H9 (cell line): ENCODE measurements around the gene TRAF3IP1. TPM values are rescaled to one million over a fixed set of nuclear protein-coding genes. Genes with fewer than 3 reads are reported as not detected.
"Not testable (repeated sequence)": the region's sequence is repeated elsewhere in the genome, so short reads cannot be mapped to it uniquely, and the experiment has no call there.

Experiments used
- DNase-seq: peaks from one replicate; pipeline ENCODE4 v3.0.0-alpha.2; 2017
- H2AFZ ChIP-seq: one replicate; pipeline ENCODE4 v1.6.1; 2013; ENCODE audit warnings: mild to moderate bottlenecking, low read length, control low read depth, moderate library complexity
- H2AK5ac ChIP-seq: 2 replicates; pipeline ENCODE4 v1.6.1; 2013; ENCODE audit warnings: low read length, control low read depth, mixed read lengths; ENCODE audit not compliant: insufficient read length
- H2BK120ac ChIP-seq: one replicate; pipeline ENCODE4 v1.6.1; 2013; ENCODE audit warnings: low read depth, mild to moderate bottlenecking, low read length, control low read depth, inconsistent platforms; ENCODE audit not compliant: poor library complexity, severe bottlenecking
- H2BK12ac ChIP-seq: 2 replicates; pipeline ENCODE4 v1.6.1; 2013; ENCODE audit warnings: low read length, control low read depth, mixed read lengths, low read depth; ENCODE audit not compliant: insufficient read length
- H2BK15ac ChIP-seq: 2 replicates; pipeline ENCODE4 v1.6.1; 2013; ENCODE audit warnings: low read depth, low read length, control low read depth
- H2BK20ac ChIP-seq: one replicate; pipeline ENCODE4 v1.6.1; 2013; ENCODE audit warnings: low read depth, mild to moderate bottlenecking, low read length, control low read depth, inconsistent platforms; ENCODE audit not compliant: poor library complexity, severe bottlenecking
- H2BK5ac ChIP-seq: 2 replicates; pipeline ENCODE4 v1.6.1; 2013; ENCODE audit warnings: low read length, control low read depth, mixed read lengths; ENCODE audit not compliant: insufficient read length
- H3K14ac ChIP-seq: 2 replicates; pipeline ENCODE4 v1.6.1; 2013; ENCODE audit warnings: low read length, control low read depth; ENCODE audit not compliant: insufficient read depth
- H3K18ac ChIP-seq: 2 replicates; pipeline ENCODE4 v1.6.1; 2013; ENCODE audit warnings: low read depth, mild to moderate bottlenecking, mixed read lengths, low read length, control low read depth; ENCODE audit not compliant: insufficient read length
- H3K23ac ChIP-seq: 2 replicates; pipeline ENCODE4 v1.6.1; 2013; ENCODE audit warnings: low read length, control low read depth, mixed read lengths, low read depth; ENCODE audit not compliant: insufficient read length
- H3K23me2 ChIP-seq: 2 replicates; pipeline ENCODE4 v1.6.1; 2013; ENCODE audit warnings: low read depth, mild to moderate bottlenecking, mixed read lengths, low read length, control low read depth; ENCODE audit not compliant: insufficient read length, poor library complexity, severe bottlenecking
- H3K27ac ChIP-seq: 2 replicates; pipeline ENCODE4 v1.5.1; 2013; ENCODE audit warnings: low read length, control low read depth, mixed read lengths, low read depth; ENCODE audit not compliant: insufficient read length
- H3K27me3 ChIP-seq: 2 replicates; pipeline ENCODE4 v1.6.1; 2013; ENCODE audit warnings: low read length, control low read depth, inconsistent platforms; ENCODE audit not compliant: insufficient read depth
- H3K4ac ChIP-seq: 2 replicates; pipeline ENCODE4 v1.6.1; 2013; ENCODE audit warnings: low read depth, mild to moderate bottlenecking, control low read depth, inconsistent platforms, low read length, moderate library complexity
- H3K4me1 ChIP-seq: 2 replicates; pipeline ENCODE4 v1.6.1; 2013; ENCODE audit warnings: low read length, control low read depth, inconsistent platforms; ENCODE audit not compliant: insufficient read depth
- H3K4me2 ChIP-seq: 2 replicates; pipeline ENCODE4 v1.6.1; 2013; ENCODE audit warnings: low read length, control low read depth, mixed read lengths; ENCODE audit not compliant: insufficient read length, insufficient read depth
- H3K56ac ChIP-seq: 2 replicates; pipeline ENCODE4 v1.6.1; 2013; ENCODE audit warnings: low read depth, mild to moderate bottlenecking, mixed read lengths, low read length, control low read depth; ENCODE audit not compliant: insufficient read length
- H3K79me1 ChIP-seq: 2 replicates; pipeline ENCODE4 v1.6.1; 2013; ENCODE audit warnings: low read depth, mild to moderate bottlenecking, moderate library complexity, low read length, control low read depth, inconsistent platforms; ENCODE audit not compliant: insufficient read depth, poor library complexity, severe bottlenecking
- H3K79me2 ChIP-seq: 2 replicates; pipeline ENCODE4 v1.6.1; 2013; ENCODE audit warnings: low read length, control low read depth, inconsistent platforms; ENCODE audit not compliant: insufficient read depth
- H3K9ac ChIP-seq: 2 replicates; pipeline ENCODE4 v1.6.1; 2013; ENCODE audit warnings: low read length, control low read depth, mixed read lengths; ENCODE audit not compliant: insufficient read length; ENCODE audit errors: extremely low read depth
- H3K9me3 ChIP-seq: one replicate; pipeline ENCODE4 v1.6.1; 2013; ENCODE audit warnings: low read depth, low read length, inconsistent platforms; ENCODE audit not compliant: control insufficient read depth
- H3T11ph ChIP-seq: one replicate; pipeline ENCODE4 v1.6.1; 2013; ENCODE audit warnings: mild to moderate bottlenecking, low read length, control low read depth, inconsistent platforms
- H4K20me1 ChIP-seq: one replicate; pipeline ENCODE4 v1.6.1; 2013; ENCODE audit not compliant: control insufficient read depth, insufficient read length, insufficient read depth
- H4K5ac ChIP-seq: 2 replicates; pipeline ENCODE4 v1.6.1; 2013; ENCODE audit warnings: low read depth, mild to moderate bottlenecking, mixed read lengths, low read length, control low read depth; ENCODE audit not compliant: insufficient read length
- H4K8ac ChIP-seq: replicated peaks from 2 replicates; pipeline ENCODE4 v1.6.1; 2013; ENCODE audit warnings: low read length, control low read depth, mixed read lengths, low read depth; ENCODE audit not compliant: insufficient read length
- H4K91ac ChIP-seq: 2 replicates; pipeline ENCODE4 v1.6.1; 2013; ENCODE audit warnings: low read depth, mild to moderate bottlenecking, moderate library complexity, mixed read lengths, low read length, control low read depth; ENCODE audit not compliant: insufficient read length
- H3K27ac Mint-ChIP-seq, 3 experiments: 2 replicates in 2 of 3; 3 replicates in 1 of 3; pipeline ENCODE4 v1.8.0; 2020 to 2021; ENCODE audit warnings: mixed read lengths in 3 of 3, mild to moderate bottlenecking in 1 of 3, moderate library complexity in 1 of 3
- H3K27me3 Mint-ChIP-seq: 2 replicates; pipeline ENCODE4 v1.8.0; 2021; ENCODE audit warnings: low read depth, mild to moderate bottlenecking, moderate library complexity, mixed read lengths
- H3K36me3 Mint-ChIP-seq, 3 experiments: 2 replicates in 2 of 3; 3 replicates in 1 of 3; pipeline ENCODE4 v1.8.0; 2020 to 2021; ENCODE audit warnings: low read depth in 3 of 3, mixed read lengths in 3 of 3; ENCODE audit not compliant: insufficient read depth in 1 of 3
- H3K4me1 Mint-ChIP-seq, 2 experiments: 2 replicates each; pipeline ENCODE4 v1.8.0; 2020; ENCODE audit warnings: mixed read lengths in 2 of 2
- H3K4me3 Mint-ChIP-seq, 2 experiments: 2 replicates in 1 of 2; 3 replicates in 1 of 2; pipeline ENCODE4 v1.8.0; 2020 to 2021; ENCODE audit warnings: mild to moderate bottlenecking in 2 of 2, mixed read lengths in 2 of 2, moderate library complexity in 1 of 2
- H3K9me3 Mint-ChIP-seq, 2 experiments: 2 replicates in 1 of 2; 3 replicates in 1 of 2; pipeline ENCODE4 v1.8.0; 2020; ENCODE audit warnings: mild to moderate bottlenecking in 2 of 2, mixed read lengths in 2 of 2, moderate library complexity in 1 of 2
- WGBS: extraction: QIAGEN DNeasy Blood & Tissue Kit; methylation state at CpG from one replicate; pipeline ENCODE4 v1.1.7; 2013; ENCODE audit warnings: missing lambda C conversion rate, low lambda C conversion rate, mixed read lengths; ENCODE audit not compliant: insufficient read length; ENCODE audit errors: extremely low coverage; 5-methylcytosine and 5-hydroxymethylcytosine counted together
- total RNA-seq: library from RNA; stranded (reverse); gene quantifications from 2 replicates; pipeline ENCODE4 v1.2.1, GENCODE V29; 2021
- TF ChIP-seq, protein P1 (sequence below): fragments of 200-600 bp; sonication (generic); conservative IDR thresholded peaks from 3 replicates; pipeline ENCODE4 v1.8.0; 2021; ENCODE audit warnings: antibody characterized with exemption, mild to moderate bottlenecking

The TRAF3IP1 gene
- total RNA-seq, 1 experiment from 2014 or later: 16.4 TPM

DNA sequence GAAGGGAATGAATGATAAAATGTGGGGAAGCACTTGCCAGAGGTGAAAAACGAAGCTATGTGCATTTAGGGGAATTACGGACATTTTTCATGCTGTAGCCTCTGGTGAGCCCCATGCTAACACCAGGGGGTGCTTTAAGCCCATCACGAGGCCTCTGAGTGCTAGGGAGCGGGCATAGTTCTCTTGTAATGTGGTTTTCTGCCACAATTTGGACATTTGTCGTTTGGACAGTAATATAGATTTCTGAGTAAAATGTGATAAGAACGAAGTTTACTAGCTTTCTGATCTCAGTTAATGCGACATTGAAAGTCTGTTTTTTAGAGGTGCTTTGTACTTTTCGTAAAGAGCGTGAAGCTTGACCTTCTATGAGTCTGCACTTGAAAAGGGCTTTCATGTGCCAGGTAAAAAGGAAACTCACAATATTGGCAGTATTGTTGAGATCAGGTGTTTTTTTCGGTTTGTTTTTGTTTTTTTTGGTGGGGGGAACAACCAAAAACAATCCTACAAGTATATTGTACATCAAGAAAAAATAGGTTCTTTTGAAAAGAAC, 50.6 kb downstream of the TRAF3IP1 start:
- no peak for DNase-seq
- Histone ChIP-seq H4K8ac (no peak overlapping the region), H3K79me2 (no peaks in the 10 kb centered on the region), H3T11ph (no peak overlapping the region), H3K56ac (no peak overlapping the region), H2BK20ac (no peak overlapping the region), H3K4me2 (no peak overlapping the region), H3K4me1 (no peaks in the 10 kb centered on the region), H3K14ac (no peak overlapping the region), H2BK5ac (no peak overlapping the region), H3K4ac (no peak overlapping the region), H3K23me2 (no peaks in the 10 kb centered on the region), H4K5ac (no peak overlapping the region), H3K27ac (no peak overlapping the region), H4K91ac (no peak overlapping the region), H4K20me1 (no peaks in the 10 kb centered on the region), H3K9ac (no peak overlapping the region), H3K79me1 (no peaks in the 10 kb centered on the region), H3K9me3 (no peaks in the 10 kb centered on the region), H3K27me3 (no peaks in the 10 kb centered on the region), H2BK12ac (no peak overlapping the region), H2AFZ (no peak overlapping the region), H2BK120ac (no peak overlapping the region), H3K18ac (no peak overlapping the region), H3K23ac (no peak overlapping the region), H2AK5ac (no peak overlapping the region), H2BK15ac (no peak overlapping the region)
- Mint-ChIP-seq H3K27ac (peak overlapping the region in 1 of 3 experiments; percentile 67; a peak in 2 of 7 replicates), H3K4me1 (peaks cover 0 to 2% of the 10 kb centered on the region in 2 experiments; a peak in 2 of 4 replicates), H3K36me3 (peaks cover 0 to 5% (median 5%) of the 10 kb centered on the region in 3 experiments; a peak in 4 of 7 replicates), H3K9me3 (peaks cover 0 to 2% of the 10 kb centered on the region in 2 experiments; a peak in 3 of 5 replicates), H3K4me3 (no peak overlapping the region), H3K27me3 (no peaks in the 10 kb centered on the region)
- TF ChIP-seq, protein P1, sequence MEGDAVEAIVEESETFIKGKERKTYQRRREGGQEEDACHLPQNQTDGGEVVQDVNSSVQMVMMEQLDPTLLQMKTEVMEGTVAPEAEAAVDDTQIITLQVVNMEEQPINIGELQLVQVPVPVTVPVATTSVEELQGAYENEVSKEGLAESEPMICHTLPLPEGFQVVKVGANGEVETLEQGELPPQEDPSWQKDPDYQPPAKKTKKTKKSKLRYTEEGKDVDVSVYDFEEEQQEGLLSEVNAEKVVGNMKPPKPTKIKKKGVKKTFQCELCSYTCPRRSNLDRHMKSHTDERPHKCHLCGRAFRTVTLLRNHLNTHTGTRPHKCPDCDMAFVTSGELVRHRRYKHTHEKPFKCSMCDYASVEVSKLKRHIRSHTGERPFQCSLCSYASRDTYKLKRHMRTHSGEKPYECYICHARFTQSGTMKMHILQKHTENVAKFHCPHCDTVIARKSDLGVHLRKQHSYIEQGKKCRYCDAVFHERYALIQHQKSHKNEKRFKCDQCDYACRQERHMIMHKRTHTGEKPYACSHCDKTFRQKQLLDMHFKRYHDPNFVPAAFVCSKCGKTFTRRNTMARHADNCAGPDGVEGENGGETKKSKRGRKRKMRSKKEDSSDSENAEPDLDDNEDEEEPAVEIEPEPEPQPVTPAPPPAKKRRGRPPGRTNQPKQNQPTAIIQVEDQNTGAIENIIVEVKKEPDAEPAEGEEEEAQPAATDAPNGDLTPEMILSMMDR: peak; percentile 77
- no CpG with 5 or more reads among the region's 10 CpGs for WGBS

DNA sequence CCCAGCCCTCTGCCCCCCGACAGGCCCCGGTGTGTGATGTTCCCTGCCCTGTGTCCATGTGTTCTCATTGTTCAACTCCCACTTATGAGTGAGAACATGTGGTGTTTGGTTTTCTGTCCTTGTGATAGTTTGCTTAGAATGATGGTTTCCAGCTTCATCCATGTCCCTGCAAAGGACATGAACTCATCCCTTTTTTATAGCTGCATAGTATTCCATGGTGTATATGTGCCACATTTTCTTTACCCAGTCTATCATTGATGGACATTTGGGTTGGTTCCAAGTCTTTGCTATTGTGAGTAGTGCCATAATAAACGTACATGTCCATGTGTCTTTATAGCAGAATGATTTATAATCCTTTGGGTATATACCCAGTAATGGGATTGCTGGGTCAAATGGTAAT, 52.0 kb downstream of the TRAF3IP1 start:
- H3K27me3 ChIP-seq, H3K18ac ChIP-seq, H3K27ac ChIP-seq, H3K23me2 ChIP-seq, H3K9me3 Mint-ChIP-seq, H3K9ac ChIP-seq, H3K4me3 Mint-ChIP-seq, H3K56ac ChIP-seq, H2BK5ac ChIP-seq, H4K91ac ChIP-seq, H4K8ac ChIP-seq, H3K4me1 ChIP-seq, H3K79me2 ChIP-seq, H2BK12ac ChIP-seq, H4K20me1 ChIP-seq, DNase-seq, H4K5ac ChIP-seq, H3K36me3 Mint-ChIP-seq, H2BK120ac ChIP-seq, H3T11ph ChIP-seq, H3K4me2 ChIP-seq, H3K4ac ChIP-seq, H3K27me3 Mint-ChIP-seq, H3K79me1 ChIP-seq, H3K9me3 ChIP-seq, H2AK5ac ChIP-seq, H3K27ac Mint-ChIP-seq, H2BK20ac ChIP-seq, H3K23ac ChIP-seq, H2BK15ac ChIP-seq, H3K4me1 Mint-ChIP-seq, H2AFZ ChIP-seq, H3K14ac ChIP-seq: not testable (repeated sequence)
- no CpG with 5 or more reads among the region's 3 CpGs for WGBS
